Spleen (tissue), 11 donors: ENCODE data around the gene IGFBP6. TPM values are rescaled to one million over a fixed set of nuclear protein-coding genes. Genes with fewer than 3 reads are reported as not detected.

Source experiments
- DNase-seq: peaks from one replicate; pipeline ENCODE4 v3.0.0-alpha.2; 2020
- H3K27ac ChIP-seq, 8 donors: fragments of 200-600 bp; sonication (generic) in 7 of 8; 1 replicate in 4 of 8; 2 replicates in 4 of 8; pipeline versions ENCODE4 v1.5.0 to v1.8.0; 2016 to 2021; ENCODE audit warnings: inconsistent platforms in 4 of 8, mild to moderate bottlenecking in 4 of 8, moderate library complexity in 1 of 8
- H3K27me3 ChIP-seq, 7 donors: fragments of 200-600 bp; sonication (generic) in 6 of 7; replicated peaks in 1 of 7; 1 replicate in 4 of 7; 2 replicates in 3 of 7; pipeline versions ENCODE4 v1.5.0 to v1.8.0; 2016 to 2021; ENCODE audit warnings: inconsistent platforms in 3 of 7, mild to moderate bottlenecking in 1 of 7
- H3K36me3 ChIP-seq, 6 donors: fragments of 200-600 bp; sonication (generic) in 5 of 6; 1 replicate in 4 of 6; 2 replicates in 2 of 6; pipeline versions ENCODE4 v1.5.0 to v1.8.0; 2016 to 2021; ENCODE audit warnings: inconsistent platforms in 2 of 6
- H3K4me1 ChIP-seq, 6 donors: fragments of 200-600 bp; sonication (generic) in 5 of 6; 1 replicate in 3 of 6; 2 replicates in 3 of 6; pipeline versions ENCODE4 v1.5.0 to v1.8.0; 2016 to 2021; ENCODE audit warnings: inconsistent platforms in 3 of 6
- H3K4me3 ChIP-seq, 8 donors: fragments of 200-600 bp; sonication (generic) in 7 of 8; 1 replicate in 4 of 8; 2 replicates in 4 of 8; pipeline versions ENCODE4 v1.5.0 to v1.8.0; 2016 to 2021; ENCODE audit warnings: inconsistent platforms in 4 of 8, mild to moderate bottlenecking in 4 of 8, moderate library complexity in 2 of 8
- H3K9me3 ChIP-seq, 8 donors: fragments of 200-600 bp; sonication (generic) in 7 of 8; 1 replicate in 4 of 8; 2 replicates in 4 of 8; pipeline versions ENCODE4 v1.5.0 to v1.8.0; 2016 to 2021; ENCODE audit warnings: inconsistent platforms in 4 of 8
- POLR2A ChIP-seq, 3 donors: fragments of 450-650 bp; IDR thresholded peaks; one replicate each; pipeline ENCODE4 v1.5.1; 2017; ENCODE audit warnings: antibody characterized with exemption in 3 of 3, mild to moderate bottlenecking in 1 of 3
- POLR2AphosphoS5 ChIP-seq, 3 donors: sonication (generic); formaldehyde crosslinking; IDR thresholded peaks; one replicate each; pipeline ENCODE4 v1.5.1; 2017; ENCODE audit warnings: antibody characterized with exemption in 3 of 3
- WGBS, 5 donors: extraction: QIAGEN DNeasy Blood & Tissue Kit in 3 of 5; methylation state at CpG; one replicate each; pipeline versions ENCODE4 v1.1.5 to v1.1.7; 2013 to 2018; 5-methylcytosine and 5-hydroxymethylcytosine counted together
- intact Hi-C: fragments of 100-400 bp; cut with DNase I; formaldehyde crosslinking; loops from one replicate; pipeline ENCODE4 v1.15.0; 2023; ENCODE audit warnings: low total_unique reads
- polyA plus RNA-seq, 3 donors: library from polyadenylated mRNA; stranded (reverse); fragments of 200-250 nt; gene quantifications; one replicate each; pipeline ENCODE4 v1.2.1, GENCODE V29; 2013
- total RNA-seq, 7 donors: library from RNA; depleted of rRNA in 3 of 7; stranded (reverse); fragments of >200 nt in 3 of 7; fragmentation: NEBNext Ultra II Directional in 4 of 7; extraction: Animal tissue kit (Norgen Biotek cat#: 25700) in 4 of 7; gene quantifications; one replicate each; pipeline versions ENCODE4 v1.1.0 to v1.2.1, GENCODE V29; 2016 to 2021
- TF ChIP-seq, protein P1 (sequence below), 11 experiments: fragments of 200-600 bp in 7 of 11; fragments of 450-650 bp in 4 of 11; sonication (generic) in 4 of 11; IDR thresholded peaks in 8 of 11; conservative IDR thresholded peaks in 3 of 11; 1 replicate in 7 of 11; 2 replicates in 4 of 11; pipeline versions ENCODE4 v1.4.0 to v1.8.0; 2016 to 2021; ENCODE audit warnings: antibody characterized with exemption in 11 of 11, inconsistent platforms in 4 of 11, mild to moderate bottlenecking in 1 of 11
- donor health status: healthy with polysubstance abuse.
- donor health status: DM: no; HTN: no; CAD: no; lungs with moderate emphysema.
- donor health status: DM: no; HTN: no; CAD: no.
- donor health status: Bipolar disorder and iron deficiency.
- donor health status: healthy.
- donor health status: DM: no; HTN: no; CAD: no.
- donor health status: DM: yes; HTN: yes; CAD: no.

IGFBP6 gene
- total and polyA plus RNA-seq, 10 donors, result 35.2 to 183 (median 80.0) TPM

GRCh38 chr12:53102883-53103807, 5.7 kb downstream of the IGFBP6 start, which contains the start of gene SOAT2:
Gene SOAT2 (plus strand): TSS chr12:53103486. CDS start chr12:53103578, 92 bp downstream.
- peaks cover 0 to 15% (median 0%) of the 10 kb centered on the region in 6 donors for H3K36me3 ChIP-seq
- H3K4me1 ChIP-seq, result peaks cover 21 to 70% (median 47%) of the 10 kb centered on the region in 6 donors
- intact Hi-C loops, result no loop called here
- TF ChIP-seq, protein P1, sequence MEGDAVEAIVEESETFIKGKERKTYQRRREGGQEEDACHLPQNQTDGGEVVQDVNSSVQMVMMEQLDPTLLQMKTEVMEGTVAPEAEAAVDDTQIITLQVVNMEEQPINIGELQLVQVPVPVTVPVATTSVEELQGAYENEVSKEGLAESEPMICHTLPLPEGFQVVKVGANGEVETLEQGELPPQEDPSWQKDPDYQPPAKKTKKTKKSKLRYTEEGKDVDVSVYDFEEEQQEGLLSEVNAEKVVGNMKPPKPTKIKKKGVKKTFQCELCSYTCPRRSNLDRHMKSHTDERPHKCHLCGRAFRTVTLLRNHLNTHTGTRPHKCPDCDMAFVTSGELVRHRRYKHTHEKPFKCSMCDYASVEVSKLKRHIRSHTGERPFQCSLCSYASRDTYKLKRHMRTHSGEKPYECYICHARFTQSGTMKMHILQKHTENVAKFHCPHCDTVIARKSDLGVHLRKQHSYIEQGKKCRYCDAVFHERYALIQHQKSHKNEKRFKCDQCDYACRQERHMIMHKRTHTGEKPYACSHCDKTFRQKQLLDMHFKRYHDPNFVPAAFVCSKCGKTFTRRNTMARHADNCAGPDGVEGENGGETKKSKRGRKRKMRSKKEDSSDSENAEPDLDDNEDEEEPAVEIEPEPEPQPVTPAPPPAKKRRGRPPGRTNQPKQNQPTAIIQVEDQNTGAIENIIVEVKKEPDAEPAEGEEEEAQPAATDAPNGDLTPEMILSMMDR (IDR thresholded peaks at IDR 0.05 in 8 of 11, conservative IDR thresholded peaks at IDR 0.05 in 3 of 11), result no peak
- TF ChIP-seq POLR2AphosphoS5 (IDR thresholded peaks at IDR 0.05) (peak in 2 of 3 donors; percentile 30 to 40), POLR2A (IDR thresholded peaks at IDR 0.05) (no peak)
- peak within 1 kb of the TSS in 7 of 8 donors; percentile 32 to 82 (median 69) for H3K27ac ChIP-seq
- peak; percentile 85 for DNase-seq
- H3K9me3 ChIP-seq, result no peaks in the 10 kb centered on the region
- peaks cover 0 to 4% (median 0%) of the 10 kb centered on the region in 7 donors for H3K27me3 ChIP-seq
- peak within 1 kb of the TSS in 1 of 8 donors; percentile 7 for H3K4me3 ChIP-seq
- WGBS, 5 donors, result 59 to 69% (median 68%) methylated on average over 21 to 23 of the region's 23 CpGs

- Histone ChIP-seq H3K4me1 (peaks cover 20 to 63% (median 39%) of the 10 kb centered on the region in 6 donors), H3K9me3 (no peaks in the 10 kb centered on the region), H3K27me3 (no peaks in the 10 kb centered on the region), H3K27ac (peak overlapping the region in 7 of 8 donors; percentile 32 to 82 (median 69)), H3K4me3 (peak overlapping the region in 1 of 8 donors; percentile 7), H3K36me3 (peaks cover 0 to 15% (median 0%) of the 10 kb centered on the region in 6 donors)
- 3 to 6% (median 4%) methylated on average over 3 of the region's 3 CpGs for WGBS, 5 donors
- TF ChIP-seq, protein P1 (IDR thresholded peaks at IDR 0.05 in 8 of 11, conservative IDR thresholded peaks at IDR 0.05 in 3 of 11), result no peak
- TF ChIP-seq POLR2A (IDR thresholded peaks at IDR 0.05), result no peak
- peak in 2 of 3 donors; percentile 63 to 68 for TF ChIP-seq POLR2AphosphoS5 (IDR thresholded peaks at IDR 0.05)
- DNase-seq, result peak; percentile 78
- intact Hi-C loops, result no loop called here
Measured at GRCh38 chr12:53103860-53104305, 6.4 kb downstream of the IGFBP6 start.

- Histone ChIP-seq H3K27ac (no peak overlapping the region), H3K9me3 (no peaks in the 10 kb centered on the region), H3K4me3 (no peak overlapping the region), H3K4me1 (peaks cover 14 to 49% (median 29%) of the 10 kb centered on the region in 6 donors), H3K36me3 (peaks cover 0 to 15% (median 0%) of the 10 kb centered on the region in 6 donors), H3K27me3 (no peaks in the 10 kb centered on the region)
- intact Hi-C loops, result no loop called here
- no peak for DNase-seq
- WGBS, 5 donors, result 84 to 93% (median 87%) methylated on average over 8 of the region's 8 CpGs
- TF ChIP-seq, protein P1 (IDR thresholded peaks at IDR 0.05 in 8 of 11, conservative IDR thresholded peaks at IDR 0.05 in 3 of 11), result no peak
- TF ChIP-seq POLR2A (IDR thresholded peaks at IDR 0.05), result no peak
- peak in 1 of 3 donors; percentile 23 for TF ChIP-seq POLR2AphosphoS5 (IDR thresholded peaks at IDR 0.05)
Measured at GRCh38 chr12:53105256-53105655, 7.8 kb downstream of the IGFBP6 start.
